Amygdala (tissue), 56 donors: ENCODE results near the gene KATNA1.
"Not testable (repeated sequence)": the region's sequence is repeated elsewhere in the genome, so short reads cannot be mapped to it uniquely, and the experiment has no call there.

Experiments used
- DNase-seq, 56 donors: peaks; one replicate each; lab custom pipeline; 2025; lab: John Stamatoyannopoulos, UW

The KATNA1 gene

DNA sequence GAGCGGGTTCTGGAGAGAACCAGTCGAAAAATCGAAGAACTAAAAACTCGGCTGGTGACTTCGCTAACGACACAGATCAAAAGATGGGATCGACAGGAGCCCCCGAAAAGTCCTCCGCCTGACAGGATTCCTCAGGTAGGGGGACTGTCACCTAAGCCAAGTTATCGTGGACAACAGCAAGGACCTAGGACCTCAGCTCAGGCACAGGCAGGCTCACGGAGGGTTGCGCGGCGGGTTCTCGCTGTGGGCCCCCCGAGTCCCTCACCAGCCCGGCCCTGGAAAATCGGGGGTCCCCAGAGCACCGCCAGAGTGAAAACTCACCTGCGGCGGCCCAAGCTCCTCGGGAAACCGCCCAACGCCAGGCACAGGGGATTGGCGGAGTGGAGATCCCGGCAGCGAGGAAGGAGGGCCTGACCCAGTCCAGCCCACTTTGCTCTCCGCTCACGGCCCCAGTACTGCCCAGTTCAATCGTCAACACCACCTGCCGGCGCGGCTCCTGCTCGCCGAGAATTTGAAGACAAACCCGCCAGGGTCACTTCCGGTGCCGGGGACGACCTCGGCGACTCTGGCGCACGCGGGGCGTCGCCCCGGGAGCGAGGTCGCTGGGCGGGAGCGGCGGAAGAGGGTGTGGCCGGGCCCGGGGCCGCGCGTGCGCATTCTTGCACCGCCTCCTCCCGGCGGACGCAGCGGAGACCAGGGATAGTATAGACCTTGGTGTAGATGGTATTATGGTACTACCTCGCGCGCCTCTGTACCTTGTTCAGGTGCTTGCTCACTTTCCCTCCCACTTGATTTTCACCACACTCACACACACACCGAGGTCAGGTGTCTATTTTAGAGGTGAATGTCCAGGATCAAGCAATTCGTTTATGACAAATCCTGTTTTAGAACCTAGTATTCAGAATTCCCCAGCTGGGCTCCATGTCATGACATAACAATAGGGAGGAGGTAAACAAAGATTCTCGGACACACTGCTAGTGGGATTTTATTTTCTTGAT lies at the start of gene KATNA1:
Gene KATNA1 (minus strand): TSS at position 567 of the 998 bp plus-strand sequence. CDS start 10,167 bp downstream, outside the sequence.
- peak in 55 of 56 donors; percentile 23 to 88 (median 73) for DNase-seq

- DNase-seq: no peak
Measured at GRCh38 chr6:149698175-149698574, 49.7 kb upstream of the KATNA1 start.

- no peak for DNase-seq
Measured at GRCh38 chr6:149696901-149697300, 48.4 kb upstream of the KATNA1 start.

GRCh38 chr6:149694921-149695320 lies 46.4 kb upstream of the KATNA1 start:
- peak in 1 of 56 donors; percentile 8 for DNase-seq

GRCh38 chr6:149691201-149691600 lies 42.7 kb upstream of the KATNA1 start:
- no peak for DNase-seq

DNA sequence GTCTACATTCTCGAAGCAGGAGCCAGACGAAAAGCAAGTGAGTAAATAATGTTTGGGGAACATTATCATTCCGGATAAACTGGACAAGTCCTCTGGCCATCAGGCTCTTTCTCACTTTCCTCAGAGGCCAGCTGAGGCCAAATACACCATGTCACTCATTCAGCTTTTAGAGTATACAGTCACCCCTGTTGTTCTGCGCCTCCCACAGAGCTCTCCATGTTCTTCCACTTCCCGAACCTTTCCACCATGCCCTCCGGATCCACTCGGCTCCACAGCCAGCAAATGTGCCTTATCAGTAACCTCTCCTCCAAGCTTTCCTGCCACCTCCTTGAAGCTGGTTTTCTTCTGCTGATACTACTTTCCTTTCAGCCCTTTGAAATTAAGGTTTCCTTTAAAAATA lies 37.7 kb upstream of the KATNA1 start:
- DNase-seq: no peak

DNA sequence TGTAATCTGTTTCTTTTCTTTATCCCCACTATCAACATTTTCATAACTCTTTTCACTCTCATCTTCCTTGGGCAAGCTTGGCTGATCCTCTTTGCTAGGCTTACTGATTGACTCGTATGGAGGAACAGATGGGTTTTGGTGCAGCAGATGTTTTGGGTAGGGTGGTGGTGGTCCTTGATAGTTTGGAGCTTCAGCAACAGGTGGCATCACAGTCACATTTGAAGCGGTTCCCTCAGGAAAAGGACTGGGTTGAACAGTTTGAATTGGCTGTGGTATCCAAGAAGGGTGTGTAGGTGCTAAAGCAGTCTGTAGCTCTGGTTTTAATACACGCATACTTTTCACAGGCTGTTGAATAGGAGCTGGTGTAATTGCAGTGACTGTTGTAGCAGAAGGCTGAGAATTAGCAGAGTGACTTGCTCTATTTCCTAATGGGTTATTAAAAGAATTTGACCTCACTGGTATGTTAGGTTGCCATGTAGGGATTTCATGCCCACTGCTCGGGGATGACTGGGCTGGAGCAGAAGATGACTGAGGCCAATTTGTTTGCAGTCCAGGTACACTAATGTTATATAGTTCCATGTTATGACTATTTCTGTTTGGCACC lies 34.8 kb upstream of the KATNA1 start:
- DNase-seq: peak in 1 of 56 donors; percentile 22

- not testable (repeated sequence) for DNase-seq
Measured at GRCh38 chr6:149681845-149682244, 33.3 kb upstream of the KATNA1 start.

- no peak for DNase-seq
Measured at GRCh38 chr6:149681209-149681608, 32.7 kb upstream of the KATNA1 start.

- no peak for DNase-seq
Measured at GRCh38 chr6:149680503-149680902, 32.0 kb upstream of the KATNA1 start.

GRCh38 chr6:149672265-149672664 lies 23.8 kb upstream of the KATNA1 start:
- DNase-seq: not testable (repeated sequence)

- no peak for DNase-seq
Measured at GRCh38 chr6:149660028-149660427, 11.5 kb upstream of the KATNA1 start.

- no peak for DNase-seq
Measured at GRCh38 chr6:149657441-149657840, 8.9 kb upstream of the KATNA1 start.

DNA sequence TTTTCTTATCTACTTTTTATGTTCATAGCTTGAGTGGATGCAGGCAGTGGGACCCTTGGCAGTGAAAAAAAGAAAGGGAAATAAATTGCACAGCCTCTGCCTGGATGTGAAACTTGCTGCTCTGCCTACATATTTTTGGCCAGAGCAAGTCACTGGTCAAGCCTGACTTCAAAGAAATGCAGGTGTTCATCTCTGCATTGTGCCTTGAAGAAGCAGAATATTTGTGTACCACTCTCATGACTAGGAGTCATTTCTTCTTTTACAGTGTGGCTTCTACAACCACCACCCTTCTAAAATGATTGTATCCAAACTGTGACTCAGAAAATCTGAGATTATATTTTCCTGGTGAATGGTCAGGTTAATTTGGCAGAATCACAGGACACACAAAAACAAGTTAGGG lies 2.5 kb upstream of the KATNA1 start:
- no peak for DNase-seq

GRCh38 chr6:149646599-149646998 lies 1.9 kb downstream of the KATNA1 start:
- DNase-seq: no peak

DNA sequence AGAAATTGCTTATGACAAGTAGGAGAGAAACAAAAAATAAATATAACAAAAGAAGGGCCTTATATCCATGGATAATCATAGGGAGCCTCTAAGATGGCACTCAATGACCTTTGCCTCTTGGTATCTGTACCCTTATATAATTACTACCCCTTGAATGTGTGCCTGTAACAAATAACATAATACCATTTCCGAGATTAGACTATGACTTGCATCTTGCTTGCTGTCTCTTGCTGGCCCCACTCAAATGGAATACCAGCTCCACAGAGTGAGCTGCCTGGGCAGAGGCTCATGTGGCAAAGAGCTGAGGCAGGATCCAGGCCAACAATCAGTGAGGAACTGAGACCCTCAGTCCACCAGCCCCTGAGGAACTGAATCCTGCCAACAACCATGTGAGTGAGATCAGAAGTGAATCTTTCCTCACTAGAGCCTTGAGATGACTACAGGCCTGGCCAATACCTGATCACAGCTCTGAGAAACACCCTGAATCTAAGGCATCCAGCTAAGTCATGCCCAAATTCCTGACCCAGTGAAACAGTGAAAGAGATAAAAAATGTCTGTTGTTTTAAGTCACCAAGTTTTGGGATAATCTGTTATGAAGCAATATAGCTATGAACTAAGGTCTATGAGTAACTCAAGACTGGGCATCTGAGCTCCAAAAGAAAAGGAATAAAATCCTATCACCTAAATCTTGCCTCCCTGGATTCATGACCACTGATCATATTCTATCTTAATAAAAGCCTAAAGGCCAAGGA lies 5.5 kb downstream of the KATNA1 start:
- no peak for DNase-seq

DNA sequence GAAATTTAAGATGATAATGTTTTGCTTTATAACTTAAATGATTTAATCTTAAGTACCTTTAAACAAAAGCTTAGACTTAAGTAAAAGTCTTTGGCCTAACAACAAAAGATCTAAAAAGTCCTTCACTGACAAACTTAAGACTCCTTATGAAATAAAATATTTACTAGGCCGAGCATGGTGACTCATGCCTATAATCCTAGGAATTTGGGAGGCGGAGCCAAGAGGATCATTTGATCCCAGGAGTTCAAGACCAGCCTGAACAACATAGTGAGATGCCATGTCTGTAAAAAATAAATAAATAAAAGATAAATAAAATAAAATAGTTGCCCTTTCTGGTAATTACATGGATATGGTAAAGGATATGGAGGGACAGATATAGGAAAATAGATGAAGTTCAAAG lies 12.4 kb downstream of the KATNA1 start:
- DNase-seq: no peak

DNA sequence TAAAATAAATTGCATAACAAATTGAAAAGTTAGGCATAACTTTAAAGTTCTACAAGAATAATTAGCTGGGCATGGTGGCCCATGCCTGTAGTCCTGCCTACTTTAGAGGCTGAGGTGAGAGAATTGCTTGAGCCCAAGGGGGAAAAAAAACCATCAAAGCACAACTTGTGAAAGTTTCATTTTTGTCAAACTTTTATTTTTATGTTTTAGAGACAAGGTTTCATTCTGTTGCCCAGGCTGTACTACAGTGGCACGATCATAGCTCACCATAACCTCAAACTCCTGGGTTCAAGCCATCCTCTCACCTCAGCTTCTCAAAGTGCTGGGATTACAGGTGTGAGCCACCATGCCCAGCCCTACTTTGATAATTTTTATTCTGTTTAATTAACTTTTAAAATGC lies 14.2 kb downstream of the KATNA1 start:
- DNase-seq: no peak

GRCh38 chr6:149628875-149629510 lies 19.5 kb downstream of the KATNA1 start:
- DNase-seq: no peak

DNA sequence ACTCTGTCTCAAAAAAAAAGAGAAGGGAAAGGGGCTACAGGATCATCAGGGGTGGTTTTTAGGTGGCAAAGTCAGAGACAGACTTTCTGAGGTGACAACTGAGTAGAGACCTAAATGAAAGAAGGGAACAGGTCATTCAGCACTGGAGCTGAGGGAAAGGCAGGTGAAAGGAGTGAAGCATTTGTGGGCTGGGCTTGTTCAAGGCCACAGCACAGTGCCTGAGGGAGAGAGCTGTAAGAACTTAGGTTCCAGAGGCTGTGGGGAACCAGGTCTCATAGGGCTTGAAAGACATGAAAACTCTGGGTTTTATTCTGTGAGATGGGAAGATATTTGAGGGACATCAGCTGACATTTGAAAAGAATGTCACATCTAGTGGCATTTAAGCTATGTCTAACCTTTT lies 20.8 kb downstream of the KATNA1 start:
- DNase-seq: no peak
